GM23248 (cell line): ENCODE data around the gene YPEL4.

ENCODE experiments used
- EZH2 ChIP-seq: fragments of 200-600 bp; sonication (generic); IDR thresholded peaks from 2 replicates; pipeline ENCODE4 v1.6.1; 2018; ENCODE audit warnings: antibody characterized with exemption, mild to moderate bottlenecking; ENCODE audit not compliant: insufficient read depth, poor library complexity, severe bottlenecking
- EZH2phosphoT487 ChIP-seq: fragments of 200-600 bp; sonication (generic); IDR thresholded peaks from 2 replicates; pipeline ENCODE4 v1.6.1; 2018; ENCODE audit warnings: antibody characterized with exemption, moderate library complexity, mild to moderate bottlenecking, low read depth; ENCODE audit not compliant: insufficient read depth

- TF ChIP-seq EZH2 (no peak), EZH2phosphoT487 (no peak)
These were observed 15.4 kb downstream of the YPEL4 start for GRCh38 chr11:57634311-57634710.
